Spleen (tissue), 7 donors: ENCODE results near the gene RNF133.

Source experiments
- POLR2A ChIP-seq, 3 donors: fragments of 450-650 bp; IDR thresholded peaks; one replicate each; pipeline ENCODE4 v1.5.1; 2017; ENCODE audit warnings: antibody characterized with exemption in 3 of 3, mild to moderate bottlenecking in 1 of 3
- POLR2AphosphoS5 ChIP-seq, 3 donors: sonication (generic); formaldehyde crosslinking; IDR thresholded peaks; one replicate each; pipeline ENCODE4 v1.5.1; 2017; ENCODE audit warnings: antibody characterized with exemption in 3 of 3
- TF ChIP-seq, protein P1 (sequence below), 11 experiments: fragments of 200-600 bp in 7 of 11; fragments of 450-650 bp in 4 of 11; sonication (generic) in 4 of 11; IDR thresholded peaks in 8 of 11; conservative IDR thresholded peaks in 3 of 11; 1 replicate in 7 of 11; 2 replicates in 4 of 11; pipeline versions ENCODE4 v1.4.0 to v1.8.0; 2016 to 2021; ENCODE audit warnings: antibody characterized with exemption in 11 of 11, inconsistent platforms in 4 of 11, mild to moderate bottlenecking in 1 of 11
- donor health status: DM: no; HTN: no; CAD: no; lungs with moderate emphysema.
- donor health status: DM: no; HTN: no; CAD: no.
- donor health status: DM: no; HTN: no; CAD: no.

- TF ChIP-seq, protein P1, sequence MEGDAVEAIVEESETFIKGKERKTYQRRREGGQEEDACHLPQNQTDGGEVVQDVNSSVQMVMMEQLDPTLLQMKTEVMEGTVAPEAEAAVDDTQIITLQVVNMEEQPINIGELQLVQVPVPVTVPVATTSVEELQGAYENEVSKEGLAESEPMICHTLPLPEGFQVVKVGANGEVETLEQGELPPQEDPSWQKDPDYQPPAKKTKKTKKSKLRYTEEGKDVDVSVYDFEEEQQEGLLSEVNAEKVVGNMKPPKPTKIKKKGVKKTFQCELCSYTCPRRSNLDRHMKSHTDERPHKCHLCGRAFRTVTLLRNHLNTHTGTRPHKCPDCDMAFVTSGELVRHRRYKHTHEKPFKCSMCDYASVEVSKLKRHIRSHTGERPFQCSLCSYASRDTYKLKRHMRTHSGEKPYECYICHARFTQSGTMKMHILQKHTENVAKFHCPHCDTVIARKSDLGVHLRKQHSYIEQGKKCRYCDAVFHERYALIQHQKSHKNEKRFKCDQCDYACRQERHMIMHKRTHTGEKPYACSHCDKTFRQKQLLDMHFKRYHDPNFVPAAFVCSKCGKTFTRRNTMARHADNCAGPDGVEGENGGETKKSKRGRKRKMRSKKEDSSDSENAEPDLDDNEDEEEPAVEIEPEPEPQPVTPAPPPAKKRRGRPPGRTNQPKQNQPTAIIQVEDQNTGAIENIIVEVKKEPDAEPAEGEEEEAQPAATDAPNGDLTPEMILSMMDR (IDR thresholded peaks at IDR 0.05 in 8 of 11, conservative IDR thresholded peaks at IDR 0.05 in 3 of 11) = no peak
- TF ChIP-seq POLR2AphosphoS5 (IDR thresholded peaks at IDR 0.05) (no peak), POLR2A (IDR thresholded peaks at IDR 0.05) (no peak)
Measured at GRCh38 chr7:122675621-122676020, 23.3 kb downstream of the RNF133 start.
